Mesothelial cell of epicardium (in vitro differentiated cells): ENCODE measurements around the gene ANG. TPM values are rescaled to one million over a fixed set of nuclear protein-coding genes. Genes with fewer than 3 reads are reported as not detected.
"Not testable (repeated sequence)": the region's sequence is repeated elsewhere in the genome, so short reads cannot be mapped to it uniquely, and the experiment has no call there.

Experiments used
- DNase-seq, 2 experiments: peaks; one replicate each; pipeline ENCODE4 v3.0.0; 2021; ENCODE audit warnings: low spot score in 2 of 2; ENCODE audit not compliant: unreplicated experiment in 2 of 2
- H3K27ac Mint-ChIP-seq: 2 replicates; pipeline ENCODE4 v1.8.0; 2021; ENCODE audit warnings: mixed read lengths
- H3K27me3 Mint-ChIP-seq: 2 replicates; pipeline ENCODE4 v1.8.0; 2021; ENCODE audit warnings: low read depth, mixed read lengths
- H3K36me3 Mint-ChIP-seq: 2 replicates; pipeline ENCODE4 v1.8.0; 2021; ENCODE audit warnings: mixed read lengths
- H3K4me1 Mint-ChIP-seq: 2 replicates; pipeline ENCODE4 v1.8.0; 2021; ENCODE audit warnings: mixed read lengths
- H3K4me3 Mint-ChIP-seq: 2 replicates; pipeline ENCODE4 v1.8.0; 2021; ENCODE audit warnings: mild to moderate bottlenecking, moderate library complexity, mixed read lengths
- H3K9me3 Mint-ChIP-seq: 2 replicates; pipeline ENCODE4 v1.8.0; 2021; ENCODE audit warnings: mixed read lengths
- CTCF ChIP-seq: fragments of 200-600 bp; sonication (generic); IDR thresholded peaks from one replicate; pipeline ENCODE4 v1.5.0; 2021; ENCODE audit warnings: antibody characterized with exemption; ENCODE audit not compliant: unreplicated experiment
- total RNA-seq: library from RNA; stranded (reverse); gene quantifications from 3 replicates; pipeline ENCODE4 v1.2.1, GENCODE V29; 2021

The ANG gene
- 3.7 to 5.4 TPM (median 3.8 TPM) in 3 replicates for total RNA-seq

- Mint-ChIP-seq H3K4me3 (no peak within 1 kb of the TSS), H3K4me1 (peaks cover 8% of the 10 kb centered on the region), H3K27me3 (no peaks in the 10 kb centered on the region), H3K27ac (no peak within 1 kb of the TSS), H3K9me3 (no peaks in the 10 kb centered on the region), H3K36me3 (no peaks in the 10 kb centered on the region)
- no peak for TF ChIP-seq CTCF
- DNase-seq, result no peak
These were observed at the start of gene ANG for GRCh38 chr14:20688167-20688839. ANG (plus strand) TSS chr14:20688764; CDS start chr14:20693565, 4,801 bp downstream.

GRCh38 chr14:20641591-20641990 lies 47.0 kb upstream of the ANG start, which contains the start of gene OR6S1:
OR6S1 (minus strand) TSS chr14:20641691; CDS start chr14:20641691, 0 bp downstream.
- H3K27me3 Mint-ChIP-seq, result peaks cover 66% of the 10 kb centered on the region
- no peak for DNase-seq
- H3K4me1 Mint-ChIP-seq, result peaks cover 4% of the 10 kb centered on the region
- H3K9me3 Mint-ChIP-seq, result no peaks in the 10 kb centered on the region
- H3K36me3 Mint-ChIP-seq, result no peaks in the 10 kb centered on the region
- no peak within 1 kb of the TSS for H3K27ac Mint-ChIP-seq
- TF ChIP-seq CTCF, result no peak
- no peak within 1 kb of the TSS for H3K4me3 Mint-ChIP-seq

GRCh38 chr14:20642182-20642581 lies 46.4 kb upstream of the ANG start:
- no peak overlapping the region for H3K4me3 Mint-ChIP-seq
- no peak overlapping the region for H3K27ac Mint-ChIP-seq
- peaks cover 61% of the 10 kb centered on the region for H3K27me3 Mint-ChIP-seq
- DNase-seq, result no peak
- H3K4me1 Mint-ChIP-seq, result peaks cover 4% of the 10 kb centered on the region
- no peak for TF ChIP-seq CTCF
- H3K9me3 Mint-ChIP-seq, result no peaks in the 10 kb centered on the region
- H3K36me3 Mint-ChIP-seq, result no peaks in the 10 kb centered on the region

- H3K27me3 Mint-ChIP-seq, result peaks cover 59% of the 10 kb centered on the region
- H3K36me3 Mint-ChIP-seq, H3K4me1 Mint-ChIP-seq, H3K27ac Mint-ChIP-seq, H3K9me3 Mint-ChIP-seq, H3K4me3 Mint-ChIP-seq, DNase-seq: not testable (repeated sequence)
These were observed 45.8 kb upstream of the ANG start for GRCh38 chr14:20642755-20643154.

GRCh38 chr14:20644520-20644919 lies 44.0 kb upstream of the ANG start:
- TF ChIP-seq CTCF, result no peak
- no peaks in the 10 kb centered on the region for H3K9me3 Mint-ChIP-seq
- no peak for DNase-seq
- no peak overlapping the region for H3K27ac Mint-ChIP-seq
- peaks cover 58% of the 10 kb centered on the region for H3K27me3 Mint-ChIP-seq
- peaks cover 4% of the 10 kb centered on the region for H3K4me1 Mint-ChIP-seq
- no peaks in the 10 kb centered on the region for H3K36me3 Mint-ChIP-seq
- no peak overlapping the region for H3K4me3 Mint-ChIP-seq

GRCh38 chr14:20645481-20645880 lies 43.1 kb upstream of the ANG start:
- Mint-ChIP-seq H3K27me3 (peaks cover 62% of the 10 kb centered on the region), H3K27ac (no peak overlapping the region), H3K4me3 (no peak overlapping the region), H3K36me3 (no peaks in the 10 kb centered on the region), H3K9me3 (no peaks in the 10 kb centered on the region), H3K4me1 (peaks cover 4% of the 10 kb centered on the region)
- TF ChIP-seq CTCF, result no peak
- no peak for DNase-seq
